Liver (tissue), 3 donors: ENCODE data around the gene ARHGEF4.

Source experiments
- CTCF ChIP-seq: fragments of 150-350 bp; IDR thresholded peaks from 2 replicates; pipeline ENCODE4 v1.5.1; 2017; ENCODE audit warnings: improper control_type of control experiment, low read depth, low read length; ENCODE audit not compliant: missing input control
- EGR1 ChIP-seq, 2 donors: IDR thresholded peaks; 2 replicates each; pipeline ENCODE4 v1.6.1; 2016 to 2018; ENCODE audit warnings: antibody characterized with exemption in 2 of 2, low read depth in 2 of 2
- FOXA1 ChIP-seq: IDR thresholded peaks from 2 replicates; pipeline ENCODE4 v1.6.1; 2016; ENCODE audit warnings: antibody characterized with exemption
- GABPA ChIP-seq, 2 donors: IDR thresholded peaks in 1 of 2; conservative IDR thresholded peaks in 1 of 2; 2 replicates each; pipeline ENCODE4 v1.6.1; 2016; ENCODE audit warnings: antibody characterized with exemption in 2 of 2, mild to moderate bottlenecking in 1 of 2, moderate library complexity in 1 of 2
- HNF4A ChIP-seq, 2 donors: conservative IDR thresholded peaks; 2 replicates each; pipeline ENCODE4 v1.6.1; 2016; ENCODE audit warnings: antibody characterized with exemption in 2 of 2, mild to moderate bottlenecking in 2 of 2
- HNF4G ChIP-seq: IDR thresholded peaks from 2 replicates; pipeline ENCODE4 v1.6.1; 2016; ENCODE audit warnings: antibody characterized with exemption
- REST ChIP-seq: IDR thresholded peaks from 2 replicates; pipeline ENCODE4 v1.6.1; 2016; ENCODE audit warnings: antibody characterized with exemption, mild to moderate bottlenecking
- RXRA ChIP-seq, 2 donors: IDR thresholded peaks; 2 replicates each; pipeline ENCODE4 v1.6.1; 2017 to 2018; ENCODE audit warnings: antibody characterized with exemption in 2 of 2, mild to moderate bottlenecking in 1 of 2
- SP1 ChIP-seq: IDR thresholded peaks from 2 replicates; pipeline ENCODE4 v1.6.1; 2018; ENCODE audit warnings: antibody characterized with exemption, mild to moderate bottlenecking
- TAF1 ChIP-seq: conservative IDR thresholded peaks from 2 replicates; pipeline ENCODE4 v1.6.1; 2016; ENCODE audit warnings: antibody characterized with exemption, mild to moderate bottlenecking
- YY1 ChIP-seq: IDR thresholded peaks from 2 replicates; pipeline ENCODE4 v1.6.1; 2016; ENCODE audit warnings: antibody characterized with exemption, mild to moderate bottlenecking
- TF ChIP-seq, protein P1 (sequence below): IDR thresholded peaks from 2 replicates; pipeline ENCODE4 v1.6.1; 2016; ENCODE audit warnings: antibody characterized with exemption
- TF ChIP-seq, protein P2 (sequence below): IDR thresholded peaks from 2 replicates; pipeline ENCODE4 v1.6.1; 2016; ENCODE audit warnings: antibody characterized with exemption
- donor health status: healthy.
- donor health status: healthy.

DNA sequence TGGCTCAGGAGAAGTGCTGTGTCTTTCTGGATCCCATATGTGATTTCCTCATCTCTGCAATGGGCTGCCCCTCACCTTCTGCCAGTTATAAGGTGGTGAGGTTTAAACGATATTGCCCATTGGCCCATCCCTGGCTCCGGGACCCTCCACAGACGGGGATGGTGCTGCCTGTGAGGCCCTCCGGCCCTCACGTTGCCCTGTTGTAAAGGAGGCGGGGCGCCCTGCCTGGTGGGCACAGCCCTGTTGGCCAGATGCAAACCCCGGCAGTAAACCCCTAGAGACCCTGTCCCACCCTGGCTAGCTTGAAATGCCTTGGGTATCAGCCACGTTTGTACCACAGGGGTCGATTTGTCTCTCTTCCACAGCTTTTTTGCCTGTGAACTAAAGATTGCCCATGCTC is 7.4 kb downstream of the ARHGEF4 start:
- TF ChIP-seq SP1 = no peak
- TF ChIP-seq CTCF = no peak
- TF ChIP-seq FOXA1 = no peak
- TF ChIP-seq, protein P1, sequence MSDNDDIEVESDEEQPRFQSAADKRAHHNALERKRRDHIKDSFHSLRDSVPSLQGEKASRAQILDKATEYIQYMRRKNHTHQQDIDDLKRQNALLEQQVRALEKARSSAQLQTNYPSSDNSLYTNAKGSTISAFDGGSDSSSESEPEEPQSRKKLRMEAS = no peak
- TF ChIP-seq REST = no peak
- TF ChIP-seq HNF4A (conservative IDR thresholded peaks at IDR 0.05) = no peak
- TF ChIP-seq TAF1 = no peak
- TF ChIP-seq YY1 = no peak
- no peak for TF ChIP-seq EGR1 (IDR thresholded peaks at IDR 0.05; ENCODE audit: low read depth in 2 of 2)
- TF ChIP-seq GABPA (IDR thresholded peaks at IDR 0.05 in 1 of 2, conservative IDR thresholded peaks at IDR 0.05 in 1 of 2) = no peak
- TF ChIP-seq, protein P2, sequence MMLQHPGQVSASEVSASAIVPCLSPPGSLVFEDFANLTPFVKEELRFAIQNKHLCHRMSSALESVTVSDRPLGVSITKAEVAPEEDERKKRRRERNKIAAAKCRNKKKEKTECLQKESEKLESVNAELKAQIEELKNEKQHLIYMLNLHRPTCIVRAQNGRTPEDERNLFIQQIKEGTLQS = no peak
- no peak for TF ChIP-seq HNF4G
- TF ChIP-seq RXRA (IDR thresholded peaks at IDR 0.05) = no peak
